GM18499 (cell line): Measurements from ENCODE around the gene SLC36A4.
"Not testable (repeated sequence)": the region's sequence is repeated elsewhere in the genome, so short reads cannot be mapped to it uniquely, and the experiment has no call there.

Experiments
- ATAC-seq: cut with Tn5 transposase; IDR thresholded peaks from one replicate; pipeline ENCODE4 v1.9.1; 2021; ENCODE audit warnings: moderate number of reproducible peaks; ENCODE audit not compliant: insufficient read depth, unreplicated experiment

SLC36A4 gene

DNA sequence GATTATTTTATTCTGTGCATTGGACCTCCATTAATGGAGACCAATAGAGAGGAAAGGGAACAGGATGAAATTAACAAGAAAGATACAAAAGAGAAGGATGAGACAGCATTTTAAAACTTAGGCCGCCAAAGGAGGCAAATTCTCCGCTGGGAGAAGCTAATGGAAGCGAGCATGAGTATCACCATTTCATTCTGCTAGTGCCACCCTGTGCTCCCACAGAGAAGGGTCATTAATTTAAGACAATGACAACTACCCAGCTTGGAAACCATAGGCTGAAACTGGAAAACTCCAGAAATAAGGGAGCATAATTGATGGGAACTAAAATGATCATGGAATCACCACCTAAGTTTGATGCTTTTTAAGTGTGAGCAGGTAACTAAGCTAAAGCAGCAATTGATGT, 69.2 kb downstream of the SLC36A4 start:
- ATAC-seq, result no peak

DNA sequence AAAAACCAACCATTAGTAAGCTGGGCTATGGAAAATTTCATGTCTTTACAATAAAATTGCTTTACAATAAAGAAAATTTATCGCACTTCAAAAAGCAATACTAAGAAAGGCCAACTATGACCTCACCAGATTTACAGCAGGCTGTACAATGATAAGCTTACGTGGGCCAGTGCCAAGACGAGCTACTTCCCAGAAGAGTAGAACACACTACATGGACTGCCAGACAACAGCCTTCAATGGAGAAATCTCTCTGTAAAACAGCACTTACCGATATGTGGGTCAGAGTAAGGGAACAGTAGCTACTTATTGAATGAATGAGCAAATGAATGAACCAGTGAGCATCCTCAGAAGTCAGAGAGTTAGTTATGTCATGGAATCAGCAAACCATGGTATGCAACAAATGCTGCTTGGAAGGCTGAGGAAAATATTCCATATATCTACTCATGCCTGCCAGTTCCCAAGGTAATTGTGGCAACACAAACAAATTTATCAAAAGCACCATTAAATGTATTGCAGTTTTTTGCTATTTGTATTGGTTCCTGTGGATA, 74.4 kb downstream of the SLC36A4 start:
- no peak for ATAC-seq

DNA sequence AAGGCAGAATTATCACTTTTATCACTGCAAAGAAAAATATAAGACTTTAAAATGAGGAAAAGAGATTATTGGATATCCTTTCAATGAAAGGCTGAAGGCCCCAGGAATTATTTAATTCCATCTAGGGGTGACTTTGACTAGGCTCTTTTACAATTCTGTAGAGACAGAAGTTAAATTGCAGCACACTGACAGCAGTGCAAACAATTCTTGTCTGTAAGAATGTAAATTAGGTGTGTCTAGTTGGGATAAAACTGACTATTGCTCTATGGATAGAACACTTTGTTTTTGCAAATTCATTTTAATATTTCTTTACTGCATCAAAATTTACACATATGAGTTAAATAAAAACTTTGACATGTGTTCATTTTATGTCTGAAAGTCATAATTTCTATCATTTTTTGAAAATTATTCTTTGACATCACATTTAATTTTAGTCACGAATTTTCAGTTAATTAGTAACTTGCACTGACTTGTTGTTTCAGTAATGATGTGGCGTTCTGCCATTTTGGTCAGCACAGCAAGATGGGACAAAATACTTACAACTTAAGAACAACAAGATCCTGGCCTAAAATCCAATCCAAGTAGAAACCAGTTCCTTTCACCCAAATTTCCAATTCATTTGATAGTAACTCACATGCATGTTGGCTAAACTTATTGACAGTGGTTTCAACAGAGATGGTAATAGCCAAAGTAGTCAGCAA, 75.1 kb downstream of the SLC36A4 start:
- no peak for ATAC-seq

DNA sequence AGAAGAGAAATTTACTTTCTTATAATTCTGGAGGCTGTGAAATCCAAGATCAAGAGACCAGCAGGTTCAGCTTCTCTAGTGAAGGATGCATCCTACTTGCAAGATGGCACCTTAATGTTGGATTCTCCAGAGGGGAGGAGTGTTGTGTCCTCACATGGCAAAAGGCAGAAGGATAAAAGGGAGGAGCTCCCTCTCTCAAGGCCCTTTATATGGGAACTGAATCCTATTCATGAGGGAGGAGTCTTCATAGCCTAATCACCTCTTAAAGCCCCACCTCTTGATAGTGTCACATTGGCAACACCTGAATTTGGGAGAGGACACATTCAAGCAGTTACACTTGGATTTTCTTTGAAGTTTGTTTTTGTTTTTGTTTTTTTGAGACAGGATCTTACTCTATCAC, 79.5 kb downstream of the SLC36A4 start:
- no peak for ATAC-seq

DNA sequence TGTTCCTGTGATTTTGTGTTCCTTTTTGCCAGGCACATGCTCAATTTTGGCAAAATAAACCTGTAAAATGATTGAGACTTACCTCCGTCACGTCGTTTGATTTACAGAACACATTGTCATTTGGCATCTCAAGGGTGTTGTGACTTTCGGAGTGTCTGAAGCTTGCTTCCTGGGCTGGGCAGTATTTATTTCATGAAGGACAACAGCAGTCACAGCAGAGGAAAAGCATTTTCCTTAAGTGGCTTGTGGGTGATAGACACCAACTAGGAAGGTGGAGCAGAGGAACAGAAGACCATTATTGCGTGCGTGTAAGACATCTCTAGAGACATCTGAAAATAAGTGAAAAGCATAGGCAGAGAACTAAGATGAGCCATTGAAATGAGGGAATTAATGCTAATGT, 80.2 kb downstream of the SLC36A4 start:
- no peak for ATAC-seq

DNA sequence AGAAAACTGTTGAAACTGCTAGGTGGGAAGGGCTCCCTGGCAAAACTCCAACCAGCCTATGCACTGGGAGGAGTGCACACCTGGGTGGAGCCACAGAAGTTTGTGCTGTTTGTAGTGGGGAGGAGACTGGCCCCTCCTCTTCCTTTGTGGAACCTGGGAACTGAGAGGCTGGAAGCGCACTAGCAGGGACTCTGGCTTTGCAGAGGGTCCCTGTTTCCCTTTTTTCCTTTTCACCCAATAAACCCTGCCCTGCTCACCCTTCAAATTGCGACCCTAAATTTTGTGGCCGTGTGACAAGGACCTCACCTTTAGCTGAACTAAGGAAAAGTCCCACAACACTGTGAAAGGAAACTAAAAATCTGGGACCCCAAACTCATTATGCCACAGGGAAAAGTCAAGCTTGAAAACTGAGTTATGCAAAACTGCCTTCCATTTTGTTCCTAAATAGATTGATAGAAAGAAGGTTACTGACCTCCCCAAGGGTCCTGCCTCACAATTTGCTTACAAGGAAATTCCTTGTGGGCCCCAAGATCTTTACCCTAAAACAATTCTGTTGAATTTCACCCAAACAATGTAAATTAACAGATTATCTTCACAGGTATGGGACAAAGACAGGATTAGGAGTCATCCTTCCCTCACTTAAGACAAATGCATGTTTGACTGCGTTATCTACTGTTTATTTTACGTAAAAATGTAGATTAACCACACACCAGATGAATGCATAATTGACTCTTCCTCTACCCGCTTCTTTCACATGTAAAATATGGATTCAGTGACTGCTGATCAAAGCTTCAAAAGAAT, 81.0 kb downstream of the SLC36A4 start:
- no peak for ATAC-seq

DNA sequence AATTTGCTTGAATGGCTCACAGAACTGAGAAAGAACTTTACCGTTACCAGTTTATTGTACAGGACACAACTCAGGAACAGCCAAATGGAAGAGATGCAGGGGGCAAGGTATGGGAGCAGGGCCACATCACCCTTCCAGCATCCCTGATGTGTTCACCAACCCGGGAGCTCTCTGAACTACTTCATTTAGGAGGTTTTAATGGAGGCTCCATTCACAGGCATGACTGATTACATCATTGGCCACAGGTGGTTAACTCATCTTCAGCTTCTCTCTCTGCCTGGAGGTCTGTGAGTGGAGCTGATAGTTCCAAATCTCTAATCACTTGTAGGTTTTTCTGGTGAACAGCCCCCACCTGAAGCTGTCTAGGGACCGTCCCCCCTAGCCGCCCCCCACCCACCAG, 83.5 kb downstream of the SLC36A4 start:
- no peak for ATAC-seq

DNA sequence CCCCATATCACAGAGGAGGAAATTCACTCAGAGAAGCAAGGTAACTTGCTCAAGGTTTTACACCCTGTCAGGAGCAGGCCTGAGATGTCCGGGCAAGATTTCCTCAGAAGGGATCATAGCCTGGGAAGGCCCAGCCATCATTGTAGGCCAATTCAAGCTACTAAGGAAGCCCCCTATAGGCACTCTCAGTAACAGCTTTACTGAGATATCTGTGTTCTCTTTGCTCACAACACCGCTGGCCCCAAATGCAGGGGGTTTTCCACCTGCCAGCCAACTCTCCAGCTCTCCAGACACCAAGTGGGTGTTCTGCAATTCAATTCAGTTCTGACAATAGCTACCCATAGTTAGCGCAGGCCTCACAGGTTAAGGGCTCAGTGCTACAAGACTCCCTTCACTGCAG, 84.0 kb downstream of the SLC36A4 start:
- ATAC-seq, result no peak

DNA sequence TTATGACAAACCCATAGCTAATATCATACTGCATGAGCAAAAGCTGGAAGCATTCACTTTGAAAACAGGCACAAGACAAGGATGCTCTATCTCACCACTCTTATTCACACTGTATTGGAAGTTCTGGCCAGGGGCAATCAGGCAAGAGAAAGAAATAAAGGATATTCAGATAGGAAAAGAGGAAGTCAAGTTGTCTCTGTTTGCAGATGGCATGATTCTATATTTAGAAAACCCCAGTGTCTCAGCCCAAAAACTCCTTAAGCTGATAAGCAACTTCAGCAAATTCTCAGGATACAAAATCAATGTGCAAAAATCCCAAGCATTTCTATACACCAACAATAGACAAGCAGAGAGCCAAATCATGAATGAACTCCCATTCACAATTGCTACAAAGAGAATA, 86.6 kb downstream of the SLC36A4 start:
- ATAC-seq, result not testable (repeated sequence)

DNA sequence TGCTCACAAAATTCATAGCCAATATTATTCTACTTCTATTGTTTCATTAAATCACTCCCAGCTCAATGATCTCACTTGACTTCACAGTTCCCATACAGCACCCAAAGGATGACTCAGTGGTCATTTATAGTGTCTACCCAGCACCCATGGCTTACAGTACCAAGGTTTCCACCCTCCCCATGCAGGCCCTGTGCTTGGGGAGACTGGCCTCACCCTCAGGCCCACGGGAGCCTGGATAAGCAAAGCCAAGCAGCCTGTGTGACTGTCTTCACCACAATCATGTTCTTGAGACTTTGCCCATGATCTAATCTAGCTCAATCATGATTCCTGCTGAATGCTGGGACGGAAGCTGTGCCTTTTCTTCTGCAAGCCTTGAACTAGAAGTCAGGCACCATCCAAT, 97.6 kb downstream of the SLC36A4 start:
- no peak for ATAC-seq

DNA sequence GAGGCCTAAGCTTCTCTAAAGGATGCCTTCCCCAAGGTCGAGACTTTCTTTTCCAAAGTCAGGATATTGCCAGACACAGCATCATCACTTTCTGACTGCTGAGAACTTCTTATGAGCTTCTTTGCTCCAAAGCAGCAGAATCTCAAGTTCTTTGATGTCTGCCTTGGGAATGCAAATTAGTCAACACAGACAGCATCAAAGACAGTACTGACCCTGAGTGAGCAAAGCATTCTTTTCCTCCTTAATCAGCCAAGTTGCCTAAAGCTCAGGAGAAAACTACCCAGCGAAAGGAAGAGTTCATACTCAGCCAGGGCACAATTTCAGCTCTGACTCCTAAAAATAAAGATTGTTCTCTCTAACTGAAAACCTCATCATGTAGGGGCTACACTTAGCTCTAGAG, 98.0 kb downstream of the SLC36A4 start:
- ATAC-seq, result no peak
